Measurements from ENCODE around the gene CTBP1. TPM values are rescaled to one million over a fixed set of nuclear protein-coding genes. Genes with fewer than 3 reads are reported as not detected.

CTBP1 gene
- total and polyA plus RNA-seq, 7 experiments from 2014 or later, result 57.2 to 233 (median 180) TPM

- H3K4me1 ChIP-seq (ENCODE audit: control insufficient read depth in 2 of 2, insufficient read depth in 2 of 2, low read length in 2 of 2), result no peaks in the 10 kb centered on the region
- ChIA-PET POLR2A (interaction anchor here (1.1 kb wide), 1 partner anchor 11 kb away, joined by 6 read pairs; no protein-coding TSS in a partner anchor), CTCF (no interaction called here)
- Mint-ChIP-seq H3K4me1 (peaks cover 2 to 30% (median 19%) of the 10 kb centered on the region in 7 donors), H3K27me3 (no peaks in the 10 kb centered on the region), H3K36me3 (peaks cover 0 to 43% (median 0%) of the 10 kb centered on the region in 5 donors), H3K4me3 (no peak overlapping the region), H3K27ac (peak overlapping the region in 3 of 9 donors; percentile 41 to 69 (median 54)), H3K9me3 (peaks cover 0 to 16% (median 0%) of the 10 kb centered on the region in 11 donors)
- no peaks in the 10 kb centered on the region for H3K36me3 ChIP-seq (ENCODE audit: control insufficient read depth in 2 of 3, insufficient read depth in 3 of 3, low read length in 3 of 3)
- H3K9me3 ChIP-seq (ENCODE audit: control insufficient read depth in 2 of 3, low read length in 3 of 3), result no peaks in the 10 kb centered on the region
- no peaks in the 10 kb centered on the region for H3K27me3 ChIP-seq (ENCODE audit: control insufficient read depth in 2 of 2, insufficient read depth in 2 of 2, low read length in 2 of 2)
- no peak for ATAC-seq
- intact Hi-C loops (cut with micrococcal nuclease), result loop anchor here in 1 of 2 donors (10.0 kb wide), 1 partner anchor 1017 kb away; no protein-coding TSS in a partner anchor
- no peak overlapping the region for H3K4me3 ChIP-seq (ENCODE audit: low read length)
- no peak overlapping the region for H3K27ac ChIP-seq (ENCODE audit: low read depth, low read length)
- peak in 1 of 9 donors; percentile 15 for DNase-seq
These were observed 12.4 kb upstream of the CTBP1 start for GRCh38 chr4:1261107-1261928.

DNA sequence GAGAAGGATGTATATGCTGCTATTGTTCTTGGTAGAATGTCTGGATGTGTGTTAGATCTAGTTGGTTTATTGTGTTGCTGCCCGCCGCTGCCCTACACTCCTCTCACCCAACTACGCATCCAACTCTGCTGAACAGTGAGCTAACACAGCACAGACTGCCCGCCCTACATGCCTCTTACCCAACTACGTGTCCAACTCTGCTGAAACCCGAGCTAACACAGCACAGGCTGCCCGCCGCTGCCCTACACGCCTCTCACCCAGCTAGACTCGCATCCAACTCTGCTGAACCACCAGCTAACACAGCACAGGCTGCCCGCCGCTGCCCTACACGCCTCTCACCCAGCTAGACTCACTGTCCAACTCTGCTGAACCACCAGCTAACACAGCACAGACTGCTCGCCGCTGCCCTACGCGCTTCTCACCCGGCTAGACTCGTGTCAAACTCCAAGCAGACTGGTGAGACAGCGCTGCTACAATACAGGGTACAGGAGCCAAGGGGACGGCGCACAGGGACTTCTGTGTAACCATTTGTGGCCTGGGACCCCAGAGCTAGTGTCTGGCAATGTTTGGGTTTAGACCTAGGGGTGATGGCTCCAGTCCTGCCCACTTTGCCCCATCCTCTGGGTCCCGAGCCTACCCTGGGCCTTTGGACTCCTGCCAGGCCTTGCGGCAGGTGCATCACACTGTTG, 11.6 kb upstream of the CTBP1 start:
- ATAC-seq, result no peak
- Mint-ChIP-seq H3K9me3 (peaks cover 0 to 20% (median 0%) of the 10 kb centered on the region in 11 donors), H3K27me3 (no peaks in the 10 kb centered on the region), H3K4me1 (peaks cover 9 to 30% (median 24%) of the 10 kb centered on the region in 7 donors), H3K36me3 (peaks cover 0 to 43% (median 0%) of the 10 kb centered on the region in 5 donors), H3K27ac (peak overlapping the region in 4 of 9 donors; percentile 13 to 77 (median 42)), H3K4me3 (peak overlapping the region in 3 of 10 donors; percentile 25 to 51 (median 40))
- H3K27ac ChIP-seq (ENCODE audit: low read depth, low read length), result no peak overlapping the region
- no peak overlapping the region for H3K4me3 ChIP-seq (ENCODE audit: low read length)
- intact Hi-C loops (cut with micrococcal nuclease), result loop anchor here in 1 of 2 donors (10.0 kb wide), 1 partner anchor 1016 kb away; no protein-coding TSS in a partner anchor
- H3K36me3 ChIP-seq (ENCODE audit: control insufficient read depth in 2 of 3, insufficient read depth in 3 of 3, low read length in 3 of 3), result no peaks in the 10 kb centered on the region
- CTCF ChIA-PET, result no interaction called here
- no peaks in the 10 kb centered on the region for H3K4me1 ChIP-seq (ENCODE audit: control insufficient read depth in 2 of 2, insufficient read depth in 2 of 2, low read length in 2 of 2)
- POLR2A ChIA-PET, result interaction anchor here (0.7 to 1.1 kb wide), 2 partner anchors 10 to 17 kb away, joined by 4 to 6 read pairs; no protein-coding TSS in a partner anchor
- peak in 1 of 9 donors; percentile 13 for DNase-seq
- no peaks in the 10 kb centered on the region for H3K27me3 ChIP-seq (ENCODE audit: control insufficient read depth in 2 of 2, insufficient read depth in 2 of 2, low read length in 2 of 2)
- H3K9me3 ChIP-seq (ENCODE audit: control insufficient read depth in 2 of 3, low read length in 3 of 3), result no peaks in the 10 kb centered on the region

- peak overlapping the region in 1 of 10 donors; percentile 2 for H3K4me3 Mint-ChIP-seq
- intact Hi-C loops (cut with micrococcal nuclease), result loop anchor here in 1 of 2 donors (10.0 kb wide), 1 partner anchor 1015 kb away; no protein-coding TSS in a partner anchor
- no peaks in the 10 kb centered on the region for H3K27me3 Mint-ChIP-seq
- peaks cover 13 to 33% (median 25%) of the 10 kb centered on the region in 7 donors for H3K4me1 Mint-ChIP-seq
- Histone ChIP-seq H3K36me3 (ENCODE audit: control insufficient read depth in 2 of 3, insufficient read depth in 3 of 3, low read length in 3 of 3) (no peaks in the 10 kb centered on the region), H3K27ac (ENCODE audit: low read depth, low read length) (no peak overlapping the region), H3K9me3 (ENCODE audit: control insufficient read depth in 2 of 3, low read length in 3 of 3) (no peaks in the 10 kb centered on the region), H3K4me3 (ENCODE audit: low read length) (no peak overlapping the region), H3K4me1 (ENCODE audit: control insufficient read depth in 2 of 2, insufficient read depth in 2 of 2, low read length in 2 of 2) (no peaks in the 10 kb centered on the region), H3K27me3 (ENCODE audit: control insufficient read depth in 2 of 2, insufficient read depth in 2 of 2, low read length in 2 of 2) (no peaks in the 10 kb centered on the region)
- peaks cover 0 to 46% (median 0%) of the 10 kb centered on the region in 5 donors for H3K36me3 Mint-ChIP-seq
- CTCF ChIA-PET, result interaction anchor here (4.1 kb wide), 1 partner anchor 7 kb away, joined by 18 read pairs; no protein-coding TSS in a partner anchor
- no peak for ATAC-seq
- peak overlapping the region in 2 of 9 donors; percentile 28 to 54 for H3K27ac Mint-ChIP-seq
- peaks cover 0 to 21% (median 0%) of the 10 kb centered on the region in 11 donors for H3K9me3 Mint-ChIP-seq
- DNase-seq, result no peak
- POLR2A ChIA-PET, result interaction anchor here (0.7 to 3.1 kb wide), 2 partner anchors 11 to 18 kb away, joined by 4 to 9 read pairs; partner anchors contain the start of gene CTBP1
These were observed 11.0 kb upstream of the CTBP1 start for GRCh38 chr4:1259966-1260365.

GRCh38 chr4:1258457-1258856, 9.5 kb upstream of the CTBP1 start:
- no peaks in the 10 kb centered on the region for H3K36me3 ChIP-seq (ENCODE audit: control insufficient read depth in 2 of 3, insufficient read depth in 3 of 3, low read length in 3 of 3)
- peaks cover 0 to 33% (median 3%) of the 10 kb centered on the region in 11 donors for H3K9me3 Mint-ChIP-seq
- H3K27me3 Mint-ChIP-seq, result no peaks in the 10 kb centered on the region
- ChIA-PET POLR2A (interaction anchor here (0.7 to 3.1 kb wide), 3 partner anchors 9 to 326 kb away, joined by 3 to 9 read pairs (median 3); partner anchors contain the start of genes CTBP1 and TMEM175), CTCF (interaction anchor here (4.1 kb wide), 1 partner anchor 9 kb away, joined by 18 read pairs; no protein-coding TSS in a partner anchor)
- H3K4me1 Mint-ChIP-seq, result peaks cover 28 to 48% (median 35%) of the 10 kb centered on the region in 7 donors
- no peaks in the 10 kb centered on the region for H3K27me3 ChIP-seq (ENCODE audit: control insufficient read depth in 2 of 2, insufficient read depth in 2 of 2, low read length in 2 of 2)
- H3K36me3 Mint-ChIP-seq, result peaks cover 0 to 55% (median 0%) of the 10 kb centered on the region in 5 donors
- H3K27ac Mint-ChIP-seq, result peak overlapping the region in 1 of 9 donors; percentile 53
- no peak overlapping the region for H3K27ac ChIP-seq (ENCODE audit: low read depth, low read length)
- H3K4me3 ChIP-seq (ENCODE audit: low read length), result no peak overlapping the region
- intact Hi-C loops (cut with micrococcal nuclease), result no loop called here
- H3K9me3 ChIP-seq (ENCODE audit: control insufficient read depth in 2 of 3, low read length in 3 of 3), result no peaks in the 10 kb centered on the region
- DNase-seq (no peak), ATAC-seq (no peak)
- no peak overlapping the region for H3K4me3 Mint-ChIP-seq
- H3K4me1 ChIP-seq (ENCODE audit: control insufficient read depth in 2 of 2, insufficient read depth in 2 of 2, low read length in 2 of 2), result peaks cover 9 to 10% of the 10 kb centered on the region in 2 donors

- Histone ChIP-seq H3K4me1 (ENCODE audit: control insufficient read depth in 2 of 2, insufficient read depth in 2 of 2, low read length in 2 of 2) (peaks cover 17 to 27% of the 10 kb centered on the region in 2 donors), H3K4me3 (ENCODE audit: low read length) (no peak overlapping the region), H3K9me3 (ENCODE audit: control insufficient read depth in 2 of 3, low read length in 3 of 3) (no peaks in the 10 kb centered on the region), H3K27ac (ENCODE audit: low read depth, low read length) (no peak overlapping the region), H3K36me3 (ENCODE audit: control insufficient read depth in 2 of 3, insufficient read depth in 3 of 3, low read length in 3 of 3) (peaks cover 0 to 6% (median 0%) of the 10 kb centered on the region in 3 experiments), H3K27me3 (ENCODE audit: control insufficient read depth in 2 of 2, insufficient read depth in 2 of 2, low read length in 2 of 2) (no peaks in the 10 kb centered on the region)
- peaks cover 38 to 72% (median 59%) of the 10 kb centered on the region in 7 donors for H3K4me1 Mint-ChIP-seq
- peak overlapping the region in 7 of 9 donors; percentile 31 to 93 (median 59) for H3K27ac Mint-ChIP-seq
- intact Hi-C loops (cut with micrococcal nuclease), result no loop called here
- ChIA-PET CTCF (interaction anchor here (4.1 kb wide), 1 partner anchor 12 kb away, joined by 18 read pairs; no protein-coding TSS in a partner anchor), POLR2A (no interaction called here)
- no peak for ATAC-seq
- H3K9me3 Mint-ChIP-seq, result peaks cover 0 to 45% (median 3%) of the 10 kb centered on the region in 11 donors
- peak overlapping the region in 3 of 10 donors; percentile 11 to 48 (median 18) for H3K4me3 Mint-ChIP-seq
- no peaks in the 10 kb centered on the region for H3K27me3 Mint-ChIP-seq
- peaks cover 0 to 74% (median 0%) of the 10 kb centered on the region in 5 donors for H3K36me3 Mint-ChIP-seq
- DNase-seq, result no peak
These were observed 6.8 kb upstream of the CTBP1 start for GRCh38 chr4:1255699-1256098.

- Histone ChIP-seq H3K36me3 (ENCODE audit: control insufficient read depth in 2 of 3, insufficient read depth in 3 of 3, low read length in 3 of 3) (peaks cover 0 to 6% (median 0%) of the 10 kb centered on the region in 3 experiments), H3K9me3 (ENCODE audit: control insufficient read depth in 2 of 3, low read length in 3 of 3) (no peaks in the 10 kb centered on the region), H3K4me3 (ENCODE audit: low read length) (no peak overlapping the region), H3K27me3 (ENCODE audit: control insufficient read depth in 2 of 2, insufficient read depth in 2 of 2, low read length in 2 of 2) (no peaks in the 10 kb centered on the region), H3K4me1 (ENCODE audit: control insufficient read depth in 2 of 2, insufficient read depth in 2 of 2, low read length in 2 of 2) (peaks cover 23 to 32% of the 10 kb centered on the region in 2 donors), H3K27ac (ENCODE audit: low read depth, low read length) (no peak overlapping the region)
- Mint-ChIP-seq H3K9me3 (peaks cover 0 to 45% (median 3%) of the 10 kb centered on the region in 11 donors), H3K27me3 (no peaks in the 10 kb centered on the region), H3K4me3 (peak overlapping the region in 1 of 10 donors; percentile 14), H3K27ac (peak overlapping the region in 5 of 9 donors; percentile 54 to 93 (median 89)), H3K4me1 (peaks cover 39 to 73% (median 63%) of the 10 kb centered on the region in 7 donors), H3K36me3 (peaks cover 0 to 74% (median 0%) of the 10 kb centered on the region in 5 donors)
- intact Hi-C loops (cut with micrococcal nuclease), result no loop called here
- ATAC-seq (no peak), DNase-seq (no peak)
- ChIA-PET POLR2A (interaction anchor here (0.9 kb wide), 1 partner anchor 12 kb away, joined by 3 read pairs; no protein-coding TSS in a partner anchor), CTCF (no interaction called here)
These were observed 6.2 kb upstream of the CTBP1 start for GRCh38 chr4:1255151-1255550.
